ENCODE measurements around the gene ZNF423. TPM values are rescaled to one million over a fixed set of nuclear protein-coding genes. Genes with fewer than 3 reads are reported as not detected.

ZNF423 gene
- total RNA-seq, 1 donor from 2014 or later = 10.6 TPM

GRCh38 chr16:49634235-49635008 is 221.5 kb downstream of the ZNF423 start:
- Histone ChIP-seq H3K4me3 (ENCODE audit: insufficient read depth, low read depth, low read length) (no peak overlapping the region), H3K36me3 (ENCODE audit: insufficient read depth, low read length) (no peaks in the 10 kb centered on the region), H3K4me2 (ENCODE audit: low read length) (no peak overlapping the region), H4K20me1 (ENCODE audit: insufficient read depth, low read length) (no peaks in the 10 kb centered on the region), H3K27ac (ENCODE audit: low read depth, low read length) (no peak overlapping the region), H3K79me2 (ENCODE audit: insufficient read depth, low read length) (no peaks in the 10 kb centered on the region), H3K9ac (ENCODE audit: low read length) (no peak overlapping the region), H3K4me1 (ENCODE audit: insufficient read depth, low read length) (peaks cover 5% of the 10 kb centered on the region), H2AFZ (ENCODE audit: low read depth, low read length) (no peak overlapping the region), H3K27me3 (ENCODE audit: insufficient read depth, low read length) (no peaks in the 10 kb centered on the region), H3K9me3 (ENCODE audit: insufficient read depth, low read depth, low read length) (no peaks in the 10 kb centered on the region)
- Mint-ChIP-seq H3K27ac (ENCODE audit: unreplicated experiment) (peak overlapping the region; percentile 41), H3K4me3 (ENCODE audit: unreplicated experiment) (no peak overlapping the region), H3K4me1 (ENCODE audit: low read depth, unreplicated experiment) (peaks cover 12% of the 10 kb centered on the region), H3K27me3 (ENCODE audit: low read depth, unreplicated experiment) (no peaks in the 10 kb centered on the region), H3K36me3 (ENCODE audit: low read depth, unreplicated experiment) (peaks cover 30% of the 10 kb centered on the region), H3K9me3 (ENCODE audit: unreplicated experiment) (peaks cover 2% of the 10 kb centered on the region)
- TF ChIP-seq EZH2 (IDR thresholded peaks at IDR 0.05; ENCODE audit: insufficient read depth, low read length) (no peak), CTCF (IDR thresholded peaks at IDR 0.05; ENCODE audit: insufficient read depth, low read depth, low read length) (no peak)
- FAIRE-seq (no peak), DNase-seq (ENCODE audit: low read depth) (no peak)

GRCh38 chr16:49632795-49633184 is 223.1 kb downstream of the ZNF423 start:
- peaks cover 7% of the 10 kb centered on the region for H3K4me1 Mint-ChIP-seq (ENCODE audit: low read depth, unreplicated experiment)
- H3K9ac ChIP-seq (ENCODE audit: low read length) = no peak overlapping the region

More at GRCh38 chr16:49632795-49633184, 223.1 kb downstream of the ZNF423 start:
- H3K79me2 ChIP-seq (ENCODE audit: insufficient read depth, low read length) = no peaks in the 10 kb centered on the region
- H3K27me3 ChIP-seq (ENCODE audit: insufficient read depth, low read length) = no peaks in the 10 kb centered on the region
- Mint-ChIP-seq H3K27me3 (ENCODE audit: low read depth, unreplicated experiment) (no peaks in the 10 kb centered on the region), H3K36me3 (ENCODE audit: low read depth, unreplicated experiment) (peaks cover 23% of the 10 kb centered on the region), H3K4me3 (ENCODE audit: unreplicated experiment) (no peak overlapping the region), H3K27ac (ENCODE audit: unreplicated experiment) (no peak overlapping the region), H3K9me3 (ENCODE audit: unreplicated experiment) (peaks cover 2% of the 10 kb centered on the region)
- no peak overlapping the region for H2AFZ ChIP-seq (ENCODE audit: low read depth, low read length)
- H3K4me1 ChIP-seq (ENCODE audit: insufficient read depth, low read length) = no peaks in the 10 kb centered on the region
- H3K4me3 ChIP-seq (ENCODE audit: insufficient read depth, low read depth, low read length) = no peak overlapping the region
- no peak for FAIRE-seq
- no peak overlapping the region for H3K27ac ChIP-seq (ENCODE audit: low read depth, low read length)
- H3K36me3 ChIP-seq (ENCODE audit: insufficient read depth, low read length) = no peaks in the 10 kb centered on the region
- no peak for DNase-seq (ENCODE audit: low read depth)
- H3K4me2 ChIP-seq (ENCODE audit: low read length) = no peak overlapping the region
- H3K9me3 ChIP-seq (ENCODE audit: insufficient read depth, low read depth, low read length) = peaks cover 10% of the 10 kb centered on the region
- TF ChIP-seq CTCF (IDR thresholded peaks at IDR 0.05; ENCODE audit: insufficient read depth, low read depth, low read length) (no peak), EZH2 (IDR thresholded peaks at IDR 0.05; ENCODE audit: insufficient read depth, low read length) (no peak)
- no peaks in the 10 kb centered on the region for H4K20me1 ChIP-seq (ENCODE audit: insufficient read depth, low read length)

Data from astrocyte (in vitro differentiated cells and primary cell).